Suprapubic skin (tissue), 4 donors: ENCODE results near the gene XAB2. TPM values are rescaled to one million over a fixed set of nuclear protein-coding genes. Genes with fewer than 3 reads are reported as not detected.
"Not testable (repeated sequence)": the region's sequence is repeated elsewhere in the genome, so short reads cannot be mapped to it uniquely, and the experiment has no call there.

Experiments
- DNase-seq, 2 donors: peaks; one replicate each; pipeline ENCODE4 v3.0.0-alpha.2; 2019; ENCODE audit warnings: low spot score in 2 of 2
- H3K27ac ChIP-seq: fragments of 200-600 bp; sonication (generic); one replicate; pipeline ENCODE4 v1.5.1; 2019
- H3K27me3 ChIP-seq: fragments of 200-600 bp; sonication (generic); one replicate; pipeline ENCODE4 v1.5.1; 2019
- H3K36me3 ChIP-seq: fragments of 200-600 bp; sonication (generic); one replicate; pipeline ENCODE4 v1.5.1; 2019
- H3K4me1 ChIP-seq: fragments of 200-600 bp; sonication (generic); one replicate; pipeline ENCODE4 v1.5.1; 2019
- H3K4me3 ChIP-seq: fragments of 200-600 bp; sonication (generic); one replicate; pipeline ENCODE4 v1.5.1; 2019; ENCODE audit warnings: mild to moderate bottlenecking
- H3K9me3 ChIP-seq: fragments of 200-600 bp; sonication (generic); one replicate; pipeline ENCODE4 v1.5.1; 2019
- EP300 ChIP-seq: sonication (generic); formaldehyde crosslinking; IDR thresholded peaks from one replicate; pipeline ENCODE4 v1.6.1; 2017; ENCODE audit warnings: antibody characterized with exemption
- POLR2A ChIP-seq, 2 donors: fragments of 450-650 bp; IDR thresholded peaks; one replicate each; pipeline ENCODE4 v1.6.1; 2017; ENCODE audit warnings: antibody characterized with exemption in 2 of 2, mild to moderate bottlenecking in 2 of 2, moderate library complexity in 2 of 2
- POLR2AphosphoS5 ChIP-seq, 3 donors: sonication (generic); formaldehyde crosslinking; IDR thresholded peaks; one replicate each; pipeline ENCODE4 v1.6.1; 2017; ENCODE audit warnings: antibody characterized with exemption in 3 of 3
- whole genome bisulfite sequencing: methylation state at CpG from one replicate; pipeline ENCODE4 v1.1.5; 2018; 5-methylcytosine and 5-hydroxymethylcytosine counted together
- total RNA-seq, 4 donors: library from RNA; depleted of rRNA; stranded (reverse); fragments of >200 nt; gene quantifications; one replicate each; pipeline ENCODE4 v1.1.0, GENCODE V29; 2016
- TF ChIP-seq, protein P1 (sequence below), 2 donors: fragments of 200-600 bp in 1 of 2; fragments of 450-650 bp in 1 of 2; sonication (generic) in 1 of 2; IDR thresholded peaks; one replicate each; pipeline ENCODE4 v1.5.1; 2016 to 2019; ENCODE audit warnings: antibody characterized with exemption in 2 of 2, mild to moderate bottlenecking in 1 of 2, moderate library complexity in 1 of 2

Gene XAB2
- total RNA-seq, 4 donors from 2014 or later = 45.1 to 68.2 (median 55.5) TPM

DNA sequence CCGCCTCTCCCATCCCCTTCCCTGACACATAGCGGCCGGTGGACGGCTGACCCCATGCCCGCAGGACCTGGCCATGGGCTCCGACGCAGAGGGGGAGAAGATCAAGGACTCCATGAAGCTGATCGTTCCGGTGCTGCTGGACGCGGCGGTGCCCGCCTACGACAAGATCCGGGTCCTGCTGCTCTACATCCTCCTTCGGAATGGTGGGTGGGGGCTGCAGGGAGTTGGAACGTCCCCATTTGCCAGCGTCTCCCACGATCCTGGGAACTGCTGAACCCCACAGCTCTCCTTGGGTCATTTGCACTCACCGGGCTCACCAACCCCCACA lies 15.2 kb upstream of the XAB2 start:
- WGBS = 88% methylated on average over 6 of the region's 20 CpGs
- no peak for DNase-seq

DNA sequence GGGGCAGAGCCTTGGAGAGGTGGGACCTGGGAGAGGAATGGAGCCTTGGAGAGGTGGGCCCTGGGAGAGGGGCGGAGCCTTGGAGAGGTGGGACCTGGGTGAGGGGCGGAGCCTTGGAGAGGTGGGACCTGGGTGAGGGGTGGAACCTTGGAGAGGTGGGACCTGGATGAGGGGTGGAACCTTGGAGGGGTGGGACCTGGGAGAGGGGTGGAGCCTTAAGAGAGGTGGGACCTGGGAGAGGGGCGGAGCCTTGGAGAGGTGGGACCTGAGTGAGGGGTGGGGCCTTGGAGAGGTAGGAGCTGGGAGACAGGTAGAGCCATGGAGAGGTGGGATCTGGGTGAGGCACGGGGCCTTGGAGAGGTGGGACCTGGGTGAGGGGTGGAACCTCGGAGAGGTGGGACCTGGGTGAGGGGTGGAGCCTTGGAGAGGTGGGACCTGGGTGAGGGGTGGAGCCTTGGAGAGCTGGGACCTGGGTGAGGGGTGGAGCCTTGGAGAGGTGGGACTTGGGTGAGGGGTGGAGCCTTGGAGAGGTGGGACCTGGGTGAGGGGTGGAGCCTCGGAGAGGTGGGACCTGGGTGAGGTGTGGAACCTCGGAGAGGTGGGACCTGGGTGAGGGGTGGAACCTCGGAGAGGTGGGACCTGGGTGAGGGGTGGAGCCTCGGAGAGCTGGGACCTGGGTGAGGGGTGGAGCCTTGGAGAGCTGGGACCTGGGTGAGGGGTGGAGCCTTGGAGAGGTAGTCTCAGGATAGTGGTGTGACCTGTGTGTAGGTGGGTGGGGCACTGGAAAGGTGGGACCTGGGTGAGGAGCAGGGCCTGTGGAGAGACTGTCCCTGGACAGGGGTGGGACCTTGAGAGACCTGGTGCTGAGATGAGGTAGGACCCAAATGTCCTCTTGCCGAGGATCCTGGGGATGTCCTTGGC lies 14.5 kb upstream of the XAB2 start:
- H3K27me3 ChIP-seq, DNase-seq: not testable (repeated sequence)

More for the DNA sequence above, 15.2 kb upstream of the XAB2 start:
- no peak for TF ChIP-seq POLR2A (IDR thresholded peaks at IDR 0.05)
- peaks cover 22% of the 10 kb centered on the region for H3K36me3 ChIP-seq
- peaks cover 3% of the 10 kb centered on the region for H3K27me3 ChIP-seq
- H3K27ac ChIP-seq = no peak overlapping the region
- no peak overlapping the region for H3K4me3 ChIP-seq
- H3K4me1 ChIP-seq = no peaks in the 10 kb centered on the region
- no peaks in the 10 kb centered on the region for H3K9me3 ChIP-seq

DNA sequence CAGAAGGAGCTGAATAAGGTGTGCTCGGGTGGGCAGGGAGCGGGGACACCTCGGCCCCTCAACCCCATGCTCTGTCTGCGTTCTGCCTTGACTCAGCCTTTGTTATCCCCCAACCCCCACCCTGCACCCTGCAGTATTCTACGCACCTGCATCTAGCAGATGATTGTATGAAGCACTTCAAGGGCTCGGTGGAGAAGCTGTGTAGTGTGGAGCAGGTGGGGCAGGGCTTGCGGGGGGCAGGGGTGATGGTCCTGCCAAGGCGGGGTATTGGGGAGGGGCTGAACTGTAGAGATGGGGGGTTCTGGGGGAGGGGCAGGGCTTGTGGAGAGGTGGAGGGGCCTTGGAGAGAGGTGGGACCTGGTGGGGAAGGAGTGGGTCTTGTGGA lies 13.7 kb upstream of the XAB2 start:
- WGBS = 93% methylated on average over 8 of the region's 8 CpGs
- Histone ChIP-seq H3K4me1 (peaks cover under 1% of the 10 kb centered on the region), H3K27ac (no peak overlapping the region), H3K4me3 (no peak overlapping the region), H3K27me3 (peaks cover 3% of the 10 kb centered on the region), H3K36me3 (peaks cover 22% of the 10 kb centered on the region), H3K9me3 (no peaks in the 10 kb centered on the region)
- TF ChIP-seq, protein P1, sequence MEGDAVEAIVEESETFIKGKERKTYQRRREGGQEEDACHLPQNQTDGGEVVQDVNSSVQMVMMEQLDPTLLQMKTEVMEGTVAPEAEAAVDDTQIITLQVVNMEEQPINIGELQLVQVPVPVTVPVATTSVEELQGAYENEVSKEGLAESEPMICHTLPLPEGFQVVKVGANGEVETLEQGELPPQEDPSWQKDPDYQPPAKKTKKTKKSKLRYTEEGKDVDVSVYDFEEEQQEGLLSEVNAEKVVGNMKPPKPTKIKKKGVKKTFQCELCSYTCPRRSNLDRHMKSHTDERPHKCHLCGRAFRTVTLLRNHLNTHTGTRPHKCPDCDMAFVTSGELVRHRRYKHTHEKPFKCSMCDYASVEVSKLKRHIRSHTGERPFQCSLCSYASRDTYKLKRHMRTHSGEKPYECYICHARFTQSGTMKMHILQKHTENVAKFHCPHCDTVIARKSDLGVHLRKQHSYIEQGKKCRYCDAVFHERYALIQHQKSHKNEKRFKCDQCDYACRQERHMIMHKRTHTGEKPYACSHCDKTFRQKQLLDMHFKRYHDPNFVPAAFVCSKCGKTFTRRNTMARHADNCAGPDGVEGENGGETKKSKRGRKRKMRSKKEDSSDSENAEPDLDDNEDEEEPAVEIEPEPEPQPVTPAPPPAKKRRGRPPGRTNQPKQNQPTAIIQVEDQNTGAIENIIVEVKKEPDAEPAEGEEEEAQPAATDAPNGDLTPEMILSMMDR (IDR thresholded peaks at IDR 0.05) = no peak
- no peak for TF ChIP-seq EP300
- DNase-seq = no peak

More for the DNA sequence above, 14.5 kb upstream of the XAB2 start:
- peaks cover 22% of the 10 kb centered on the region for H3K36me3 ChIP-seq
- 88% methylated on average over 10 of the region's 10 CpGs for WGBS
- H3K27ac ChIP-seq, H3K4me3 ChIP-seq, H3K9me3 ChIP-seq, H3K4me1 ChIP-seq: not testable (repeated sequence)

DNA sequence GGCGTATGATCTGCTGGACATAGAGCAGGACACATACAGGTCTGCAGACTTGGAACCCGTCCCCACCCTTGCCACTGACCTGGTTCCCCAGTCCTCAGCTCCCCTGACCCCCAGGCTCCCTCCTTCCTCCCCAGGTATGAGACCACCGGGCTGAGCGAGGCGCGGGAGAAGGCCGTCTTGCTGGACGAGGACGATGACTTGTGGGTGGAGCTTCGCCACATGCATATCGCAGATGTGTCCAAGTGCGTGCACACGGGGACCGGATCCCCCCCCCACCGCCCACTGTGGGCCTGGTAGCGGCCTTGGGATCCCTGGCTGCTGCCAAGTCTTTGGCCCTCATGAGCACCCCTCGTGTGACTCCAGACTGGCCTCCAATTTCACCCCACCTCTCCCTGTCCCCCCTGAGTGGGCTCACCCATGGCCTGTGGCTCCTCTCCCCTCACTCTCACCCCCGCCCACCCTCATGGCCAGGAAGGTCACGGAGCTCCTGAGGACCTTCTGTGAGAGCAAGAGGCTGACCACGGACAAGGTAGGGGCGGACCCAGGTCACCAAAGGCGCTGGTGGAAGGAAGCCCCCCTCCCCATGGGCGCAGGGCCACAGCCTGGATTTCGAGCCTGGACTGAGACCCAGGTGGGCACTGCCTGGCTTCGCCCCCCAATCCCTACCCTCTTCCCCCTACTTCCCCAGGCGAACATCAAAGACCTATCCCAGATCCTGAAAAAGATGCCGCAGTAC lies 13.1 kb upstream of the XAB2 start:
- DNase-seq = no peak
- H3K27me3 ChIP-seq = peaks cover 9% of the 10 kb centered on the region
- no peak overlapping the region for H3K4me3 ChIP-seq
- peaks cover 6% of the 10 kb centered on the region for H3K4me1 ChIP-seq
- no peaks in the 10 kb centered on the region for H3K9me3 ChIP-seq
- peaks cover 19% of the 10 kb centered on the region for H3K36me3 ChIP-seq
- WGBS = 82% methylated on average over 10 of the region's 27 CpGs
- no peak overlapping the region for H3K27ac ChIP-seq
- TF ChIP-seq EP300 = no peak
- no peak for TF ChIP-seq POLR2AphosphoS5 (IDR thresholded peaks at IDR 0.05)
- no peak for TF ChIP-seq POLR2A (IDR thresholded peaks at IDR 0.05)
- TF ChIP-seq, protein P1 (IDR thresholded peaks at IDR 0.05) = no peak

DNA sequence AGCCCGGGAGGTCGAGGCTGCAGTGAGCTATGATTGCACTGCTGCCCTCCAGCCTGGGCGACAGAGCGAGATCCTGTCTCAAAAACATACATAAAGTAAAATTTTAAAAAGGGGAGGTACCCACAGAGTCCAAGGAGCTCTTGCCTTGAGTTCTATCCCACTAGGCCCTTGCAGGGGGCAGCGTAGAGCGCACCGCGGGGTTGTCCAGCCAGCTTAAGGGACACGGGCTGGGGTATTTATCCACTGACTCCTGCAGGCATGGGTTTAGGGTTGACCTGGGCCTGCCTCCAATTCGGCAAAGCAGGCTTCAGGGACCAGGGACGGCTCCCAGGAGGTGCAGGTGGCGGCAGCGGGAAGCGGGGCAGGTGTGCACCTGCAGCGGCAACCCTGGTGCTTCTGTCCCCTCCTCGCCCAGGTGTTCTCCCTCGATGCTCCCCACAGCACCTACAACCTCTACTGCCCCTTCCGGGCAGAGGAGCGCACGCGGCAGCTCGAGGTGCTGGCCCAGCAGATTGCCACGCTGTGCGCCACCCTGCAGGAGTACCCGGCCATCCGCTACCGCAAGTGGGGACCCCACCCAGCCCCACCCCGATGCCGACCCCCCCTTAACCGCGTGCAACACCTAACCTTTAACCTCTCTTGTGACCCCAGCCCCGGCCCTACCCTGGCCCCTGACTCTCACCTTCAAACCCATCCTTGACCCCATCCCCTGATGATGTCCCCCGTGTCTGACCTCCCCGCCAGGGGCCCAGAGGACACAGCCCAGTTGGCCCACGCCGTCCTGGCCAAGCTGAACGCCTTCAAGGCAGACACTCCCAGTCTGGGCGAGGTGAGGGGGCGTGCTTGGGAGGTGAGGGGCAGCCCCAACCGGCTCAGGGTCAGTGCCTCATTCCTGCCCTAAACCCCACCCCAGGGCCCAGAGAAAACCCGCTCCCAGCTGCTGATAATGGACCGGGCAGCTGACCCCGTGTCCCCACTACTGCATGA lies 12.2 kb upstream of the XAB2 start:
- Histone ChIP-seq H3K36me3 (peaks cover 10% of the 10 kb centered on the region), H3K27me3 (peaks cover 15% of the 10 kb centered on the region), H3K27ac (no peak overlapping the region), H3K4me1 (peaks cover 13% of the 10 kb centered on the region), H3K4me3 (no peak overlapping the region), H3K9me3 (no peaks in the 10 kb centered on the region)
- WGBS = 81% methylated on average over 35 of the region's 43 CpGs
- TF ChIP-seq, protein P1 (IDR thresholded peaks at IDR 0.05) = no peak
- TF ChIP-seq POLR2A (IDR thresholded peaks at IDR 0.05) (no peak), EP300 (no peak), POLR2AphosphoS5 (IDR thresholded peaks at IDR 0.05) (no peak)
- no peak for DNase-seq
